HTERT RPE-1 (cell line): Measurements from ENCODE around the gene CYB561D2.

Experiments
- in situ Hi-C: fragments of 300-500 bp; cut with MboI; formaldehyde crosslinking; loops from 4 replicates; pipeline ENCODE4 v1.14.3; 2020; ENCODE audit warnings: low sequenced_read_pairs

The CYB561D2 gene

GRCh38 chr3:50323092-50323600 is 27.5 kb upstream of the CYB561D2 start:
- in situ Hi-C loops = no loop called here

- in situ Hi-C loops = no loop called here
Measured at GRCh38 chr3:50323614-50324199, 27.0 kb upstream of the CYB561D2 start.

GRCh38 chr3:50324351-50325112 is 26.1 kb upstream of the CYB561D2 start:
- in situ Hi-C loops = no loop called here

- in situ Hi-C loops = no loop called here
Measured at GRCh38 chr3:50325113-50325480, 25.6 kb upstream of the CYB561D2 start.

- in situ Hi-C loops = no loop called here
Measured at GRCh38 chr3:50325497-50326181, 25.0 kb upstream of the CYB561D2 start.

GRCh38 chr3:50326182-50326541 is 24.5 kb upstream of the CYB561D2 start:
- in situ Hi-C loops = no loop called here

GRCh38 chr3:50327129-50327528 is 23.5 kb upstream of the CYB561D2 start:
- in situ Hi-C loops = no loop called here

GRCh38 chr3:50327943-50328691 is 22.5 kb upstream of the CYB561D2 start, which contains the start of gene TUSC2:
TUSC2 (minus strand) TSS chr3:50328223; CDS start chr3:50328099, 124 bp downstream.
- in situ Hi-C loops = no loop called here

- in situ Hi-C loops = no loop called here
Measured at GRCh38 chr3:50330330-50330729, 20.3 kb upstream of the CYB561D2 start.

GRCh38 chr3:50331364-50331907 is 19.2 kb upstream of the CYB561D2 start:
- in situ Hi-C loops = no loop called here

GRCh38 chr3:50333744-50334328 is 16.8 kb upstream of the CYB561D2 start:
- in situ Hi-C loops = no loop called here

GRCh38 chr3:50334339-50335075 is 16.2 kb upstream of the CYB561D2 start:
- in situ Hi-C loops = no loop called here

GRCh38 chr3:50336452-50337174 is 14.0 kb upstream of the CYB561D2 start:
- in situ Hi-C loops = no loop called here

GRCh38 chr3:50337175-50337861 is 13.3 kb upstream of the CYB561D2 start:
- in situ Hi-C loops = no loop called here

- in situ Hi-C loops = no loop called here
Measured at GRCh38 chr3:50338965-50339364, 11.7 kb upstream of the CYB561D2 start.

GRCh38 chr3:50339485-50340146 is 11.0 kb upstream of the CYB561D2 start:
- in situ Hi-C loops = no loop called here

- in situ Hi-C loops = no loop called here
Measured at GRCh38 chr3:50340147-50340447, 10.6 kb upstream of the CYB561D2 start.
